Prostate gland (tissue), 2 donors: ENCODE measurements around the gene ETV3L.

ENCODE experiments used
- CTCF ChIP-seq, 4 experiments: fragments of 200-600 bp in 2 of 4; fragments of 450-650 bp in 2 of 4; sonication (generic) in 2 of 4; IDR thresholded peaks; 1 replicate in 3 of 4; 2 replicates in 1 of 4; pipeline ENCODE4 v1.5.1; 2016 to 2019; ENCODE audit warnings: antibody characterized with exemption in 4 of 4, mild to moderate bottlenecking in 2 of 4, moderate library complexity in 2 of 4
- POLR2A ChIP-seq: fragments of 450-650 bp; IDR thresholded peaks from one replicate; pipeline ENCODE4 v1.6.1; 2016; ENCODE audit warnings: antibody characterized with exemption, mild to moderate bottlenecking

GRCh38 chr1:157147037-157147436 is 47.4 kb upstream of the ETV3L start:
- no peak for TF ChIP-seq CTCF (IDR thresholded peaks at IDR 0.05)
- TF ChIP-seq POLR2A = no peak
